ENCODE results near the gene OTOG.

- TF ChIP-seq, protein P1, sequence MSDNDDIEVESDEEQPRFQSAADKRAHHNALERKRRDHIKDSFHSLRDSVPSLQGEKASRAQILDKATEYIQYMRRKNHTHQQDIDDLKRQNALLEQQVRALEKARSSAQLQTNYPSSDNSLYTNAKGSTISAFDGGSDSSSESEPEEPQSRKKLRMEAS (IDR thresholded peaks at IDR 0.05; ENCODE audit: low read depth, low read length), result no peak
- no peak for TF ChIP-seq CTCF (IDR thresholded peaks at IDR 0.05; ENCODE audit: low read depth, low read length)
- no peak for TF ChIP-seq POLR2A (IDR thresholded peaks at IDR 0.05; ENCODE audit: extremely low read depth, insufficient read length)
- no peak for TF ChIP-seq MYC (IDR thresholded peaks at IDR 0.05; ENCODE audit: low read depth, low read length)
These were observed 104.0 kb downstream of the OTOG start for GRCh38 chr11:17651061-17651460.

Measured in NB4 (cell line).